Measurements from ENCODE around the gene SLC47A2. TPM values are rescaled to one million over a fixed set of nuclear protein-coding genes. Genes with fewer than 3 reads are reported as not detected.
A peak's percentile ranks its signal among the peaks of the same experiment; 100 is the strongest.

Gene SLC47A2
- total and polyA plus RNA-seq, 3 experiments from 2014 or later, result not detected

DNA sequence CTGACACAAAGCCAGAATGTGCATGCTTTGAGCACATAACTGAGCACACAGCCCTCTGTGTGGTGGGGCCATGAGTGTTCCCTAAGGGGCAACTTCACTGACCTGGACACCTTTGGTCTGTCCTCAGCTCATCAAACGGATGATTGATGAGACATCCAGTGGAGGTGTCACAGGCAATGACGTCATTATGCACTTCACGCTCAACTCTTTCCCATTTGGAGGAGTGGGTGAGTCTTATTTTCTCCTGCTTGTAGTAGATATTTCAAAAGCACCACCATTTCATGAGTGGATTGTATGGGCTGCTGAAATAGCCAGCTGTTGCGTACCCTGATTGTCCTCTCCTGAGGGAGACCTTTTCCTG, 51.6 kb downstream of the SLC47A2 start:
- DNase-seq, result no peak
- Histone ChIP-seq H3K27ac (ENCODE audit: low read depth, low read length) (no peak overlapping the region), H3K36me3 (ENCODE audit: insufficient read depth, low read length) (peaks cover 12% of the 10 kb centered on the region), H3K27me3 (ENCODE audit: insufficient read depth, low read length, poor library complexity, severe bottlenecking) (no peaks in the 10 kb centered on the region), H3K4me1 (ENCODE audit: insufficient read depth, low read length) (no peaks in the 10 kb centered on the region), H3K4me3 (ENCODE audit: low read length) (no peak overlapping the region), H3K9me3 (ENCODE audit: low read length) (no peaks in the 10 kb centered on the region)
- H3K36me3 Mint-ChIP-seq, result peaks cover 0 to 60% (median 21%) of the 10 kb centered on the region in 3 donors
- CTCF ChIA-PET, result no interaction called here
- no peaks in the 10 kb centered on the region for H3K27me3 Mint-ChIP-seq
- no peak overlapping the region for H3K4me3 Mint-ChIP-seq
- POLR2A ChIA-PET, result no interaction called here
- H3K9me3 Mint-ChIP-seq, result no peaks in the 10 kb centered on the region
- no peaks in the 10 kb centered on the region for H3K4me1 Mint-ChIP-seq
- peak overlapping the region in 1 of 8 donors; percentile 60 for H3K27ac Mint-ChIP-seq

DNA sequence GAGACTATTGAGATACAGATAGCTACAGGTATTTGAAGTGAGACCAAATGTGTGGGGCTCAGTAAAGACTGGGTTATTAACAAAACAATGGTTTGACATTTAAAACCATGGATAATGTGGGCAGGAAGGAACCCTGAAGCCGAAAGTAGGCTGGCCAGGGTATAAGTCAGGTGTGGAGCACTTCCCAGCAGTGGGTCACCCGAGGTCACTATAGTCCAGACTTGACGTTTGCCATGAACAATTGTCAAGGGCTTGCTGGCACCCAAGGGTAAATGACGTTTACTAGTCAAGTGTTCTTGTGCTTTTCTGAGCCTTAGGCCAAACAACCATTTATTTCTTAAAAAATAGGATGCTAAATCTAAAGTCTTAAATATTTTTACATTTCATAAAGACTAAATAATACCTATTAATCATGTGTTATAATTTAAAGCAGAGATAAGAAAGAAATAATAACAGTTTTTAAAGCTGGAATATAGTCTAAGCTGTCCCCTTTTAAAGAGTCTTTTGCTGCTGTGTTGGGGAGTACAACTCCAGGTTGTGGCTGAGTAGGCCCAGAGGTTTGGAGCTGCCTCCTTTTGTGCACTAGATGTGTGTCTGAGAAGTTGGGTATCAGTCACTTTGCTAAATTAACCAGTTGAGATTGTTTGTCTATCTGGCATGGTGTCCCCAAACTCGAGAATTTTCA, 52.1 kb downstream of the SLC47A2 start:
- Mint-ChIP-seq H3K27me3 (no peaks in the 10 kb centered on the region), H3K27ac (no peak overlapping the region), H3K9me3 (no peaks in the 10 kb centered on the region), H3K36me3 (peaks cover 0 to 58% (median 21%) of the 10 kb centered on the region in 3 donors), H3K4me1 (no peaks in the 10 kb centered on the region), H3K4me3 (no peak overlapping the region)
- ChIA-PET POLR2A (no interaction called here), CTCF (interaction anchor here (0.9 kb wide), 1 partner anchor 17 kb away, joined by 3 read pairs; no protein-coding TSS in a partner anchor)
- Histone ChIP-seq H3K36me3 (ENCODE audit: insufficient read depth, low read length) (peaks cover 12% of the 10 kb centered on the region), H3K27ac (ENCODE audit: low read depth, low read length) (no peak overlapping the region), H3K9me3 (ENCODE audit: low read length) (no peaks in the 10 kb centered on the region), H3K4me3 (ENCODE audit: low read length) (no peak overlapping the region), H3K4me1 (ENCODE audit: insufficient read depth, low read length) (no peaks in the 10 kb centered on the region), H3K27me3 (ENCODE audit: insufficient read depth, low read length, poor library complexity, severe bottlenecking) (no peaks in the 10 kb centered on the region)
- DNase-seq, result no peak

DNA sequence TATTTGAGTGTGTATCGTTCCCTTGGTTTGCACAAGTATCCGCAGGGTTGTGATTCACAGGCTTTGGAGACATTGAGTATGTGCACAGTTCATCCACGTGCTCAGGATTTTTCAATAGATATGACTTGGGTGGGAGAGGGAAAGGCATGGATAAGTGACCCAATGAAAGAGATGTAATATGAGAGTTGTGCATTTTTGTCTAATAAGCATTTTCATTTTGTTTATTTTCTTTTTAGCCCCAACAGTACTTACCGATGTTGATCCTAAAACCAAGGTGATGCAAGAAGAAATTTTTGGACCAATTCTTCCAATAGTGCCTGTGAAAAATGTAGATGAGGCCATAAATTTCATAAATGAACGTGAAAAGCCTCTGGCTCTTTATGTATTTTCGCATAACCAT, 53.3 kb downstream of the SLC47A2 start:
- DNase-seq, result no peak
- Histone ChIP-seq H3K27me3 (ENCODE audit: insufficient read depth, low read length, poor library complexity, severe bottlenecking) (no peaks in the 10 kb centered on the region), H3K9me3 (ENCODE audit: low read length) (no peaks in the 10 kb centered on the region), H3K4me3 (ENCODE audit: low read length) (no peak overlapping the region), H3K27ac (ENCODE audit: low read depth, low read length) (no peak overlapping the region), H3K4me1 (ENCODE audit: insufficient read depth, low read length) (no peaks in the 10 kb centered on the region), H3K36me3 (ENCODE audit: insufficient read depth, low read length) (peaks cover 12% of the 10 kb centered on the region)
- Mint-ChIP-seq H3K27me3 (no peaks in the 10 kb centered on the region), H3K9me3 (no peaks in the 10 kb centered on the region), H3K36me3 (peaks cover 0 to 63% (median 22%) of the 10 kb centered on the region in 3 donors), H3K27ac (no peak overlapping the region), H3K4me1 (no peaks in the 10 kb centered on the region), H3K4me3 (no peak overlapping the region)
- ChIA-PET CTCF (interaction anchor here (0.9 kb wide), 1 partner anchor 16 kb away, joined by 3 read pairs; no protein-coding TSS in a partner anchor), POLR2A (no interaction called here)

DNA sequence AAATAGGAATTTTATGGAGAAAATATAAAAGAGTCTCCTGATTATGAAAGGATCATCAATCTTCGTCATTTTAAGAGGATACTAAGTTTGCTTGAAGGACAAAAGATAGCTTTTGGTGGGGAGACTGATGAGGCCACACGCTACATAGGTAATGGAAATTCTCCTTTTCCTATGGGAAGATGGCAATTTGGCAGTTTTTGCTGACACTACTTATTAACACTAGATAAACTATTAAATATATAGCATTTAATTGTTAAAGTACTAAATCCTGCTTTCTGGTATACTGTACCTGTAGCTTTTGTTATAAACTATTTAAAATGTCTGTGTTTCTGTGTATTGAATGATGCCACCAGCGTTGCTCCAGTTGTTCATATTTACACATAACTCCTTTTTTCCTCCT, 55.3 kb downstream of the SLC47A2 start:
- no peak overlapping the region for H3K4me3 Mint-ChIP-seq
- H3K36me3 ChIP-seq (ENCODE audit: insufficient read depth, low read length), result peaks cover 21% of the 10 kb centered on the region
- no peaks in the 10 kb centered on the region for H3K4me1 ChIP-seq (ENCODE audit: insufficient read depth, low read length)
- H3K27me3 Mint-ChIP-seq, result no peaks in the 10 kb centered on the region
- H3K36me3 Mint-ChIP-seq, result peaks cover 0 to 77% (median 30%) of the 10 kb centered on the region in 3 donors
- no peak overlapping the region for H3K4me3 ChIP-seq (ENCODE audit: low read length)
- no peaks in the 10 kb centered on the region for H3K27me3 ChIP-seq (ENCODE audit: insufficient read depth, low read length, poor library complexity, severe bottlenecking)
- H3K9me3 ChIP-seq (ENCODE audit: low read length), result no peaks in the 10 kb centered on the region
- no peak overlapping the region for H3K27ac ChIP-seq (ENCODE audit: low read depth, low read length)
- CTCF ChIA-PET, result interaction anchor here (1.4 kb wide), 1 partner anchor 11 kb away, joined by 3 read pairs; no protein-coding TSS in a partner anchor
- H3K27ac Mint-ChIP-seq, result no peak overlapping the region
- POLR2A ChIA-PET, result no interaction called here
- H3K9me3 Mint-ChIP-seq, result no peaks in the 10 kb centered on the region
- peaks cover 0 to under 1% (median 0%) of the 10 kb centered on the region in 3 donors for H3K4me1 Mint-ChIP-seq
- DNase-seq, result no peak

DNA sequence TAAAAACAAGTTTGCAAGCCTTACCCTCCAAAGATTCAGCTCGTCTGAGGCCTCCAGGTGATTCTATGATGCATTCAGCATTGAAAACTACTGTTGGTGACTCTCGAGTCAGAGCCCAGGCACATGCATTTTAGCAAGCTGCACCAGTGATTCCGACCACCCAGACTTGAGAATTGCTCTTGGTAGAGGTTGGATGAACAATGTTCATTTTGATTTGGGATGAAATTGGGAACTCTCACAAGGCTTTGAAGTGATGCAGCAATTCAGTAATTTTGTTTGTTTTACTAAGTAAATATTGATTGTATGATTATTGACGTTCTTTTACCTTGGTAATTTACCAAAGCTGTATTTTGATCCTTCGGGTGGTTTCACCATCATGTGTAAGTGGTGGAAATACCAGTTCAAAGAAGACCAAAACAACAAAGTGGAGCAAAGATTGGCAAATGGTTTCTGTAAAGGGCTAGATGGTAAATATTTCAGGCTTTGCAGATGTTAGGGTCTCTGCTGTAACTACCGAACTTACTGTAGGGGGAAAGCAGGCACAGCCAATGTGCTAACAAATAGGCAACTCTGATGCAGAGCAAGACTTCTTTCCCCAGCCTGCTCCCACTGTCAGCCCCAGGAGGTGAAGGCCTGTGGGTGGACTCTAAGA, 56.0 kb downstream of the SLC47A2 start:
- Mint-ChIP-seq H3K4me3 (no peak overlapping the region), H3K27me3 (no peaks in the 10 kb centered on the region), H3K36me3 (peaks cover 4 to 77% (median 35%) of the 10 kb centered on the region in 3 donors), H3K27ac (peak overlapping the region in 1 of 8 donors; percentile 75), H3K4me1 (peaks cover 0 to 1% (median 0%) of the 10 kb centered on the region in 3 donors), H3K9me3 (no peaks in the 10 kb centered on the region)
- ChIA-PET CTCF (interaction anchor here (0.7 to 1.1 kb wide), 2 partner anchors 11 to 14 kb away, joined by 3 read pairs; no protein-coding TSS in a partner anchor), POLR2A (interaction anchor here (0.9 kb wide), 1 partner anchor 12 kb away, joined by 5 read pairs; the partner anchor contains the start of gene ALDH3A2)
- Histone ChIP-seq H3K9me3 (ENCODE audit: low read length) (no peaks in the 10 kb centered on the region), H3K27ac (ENCODE audit: low read depth, low read length) (no peak overlapping the region), H3K4me1 (ENCODE audit: insufficient read depth, low read length) (no peaks in the 10 kb centered on the region), H3K27me3 (ENCODE audit: insufficient read depth, low read length, poor library complexity, severe bottlenecking) (no peaks in the 10 kb centered on the region), H3K36me3 (ENCODE audit: insufficient read depth, low read length) (peaks cover 24% of the 10 kb centered on the region), H3K4me3 (ENCODE audit: low read length) (no peak overlapping the region)
- DNase-seq, result no peak

DNA sequence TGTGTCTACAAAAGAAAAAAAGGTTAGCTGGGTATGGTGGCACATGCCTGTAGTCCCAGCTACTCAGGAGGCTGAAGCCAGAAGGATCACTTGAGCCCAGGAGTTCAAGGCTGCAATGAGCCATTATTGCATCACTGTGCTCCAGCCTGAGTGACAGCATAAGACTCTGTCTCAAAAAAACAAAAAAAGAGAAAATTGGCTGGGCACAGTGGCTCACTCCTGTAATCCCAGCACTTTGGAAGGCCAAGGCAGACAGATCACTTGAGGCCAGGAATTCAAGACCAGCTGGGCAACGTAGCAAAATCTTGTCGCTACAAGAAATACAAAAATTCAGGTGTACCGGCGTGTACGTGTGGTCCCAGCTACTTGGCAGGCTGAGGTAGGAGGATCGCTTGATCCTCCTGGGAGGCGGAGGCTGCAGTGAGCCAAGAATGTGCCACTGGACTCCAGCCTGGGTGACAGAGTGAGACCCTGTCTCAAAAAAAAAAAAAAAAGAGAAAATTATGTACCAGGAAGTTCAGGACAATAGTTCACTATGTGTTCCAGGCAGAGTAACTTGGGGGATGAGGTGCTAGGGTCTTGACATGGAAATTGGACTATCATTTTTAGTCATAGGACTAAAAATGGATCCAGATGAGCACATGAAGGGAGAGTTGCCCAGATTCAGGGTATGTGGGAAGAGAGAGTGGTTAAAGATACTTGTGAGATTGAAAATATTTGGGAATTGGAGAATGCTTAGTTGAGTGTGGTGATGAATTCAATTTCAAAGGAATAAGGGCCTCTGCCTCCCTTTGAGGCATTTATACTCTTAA, 56.8 kb downstream of the SLC47A2 start:
- Mint-ChIP-seq H3K27me3 (no peaks in the 10 kb centered on the region), H3K4me3 (no peak overlapping the region), H3K36me3 (peaks cover 11 to 76% (median 41%) of the 10 kb centered on the region in 3 donors), H3K4me1 (peaks cover 0 to 1% (median 0%) of the 10 kb centered on the region in 3 donors), H3K27ac (no peak overlapping the region), H3K9me3 (no peaks in the 10 kb centered on the region)
- Histone ChIP-seq H3K9me3 (ENCODE audit: low read length) (no peaks in the 10 kb centered on the region), H3K4me1 (ENCODE audit: insufficient read depth, low read length) (no peaks in the 10 kb centered on the region), H3K27me3 (ENCODE audit: insufficient read depth, low read length, poor library complexity, severe bottlenecking) (no peaks in the 10 kb centered on the region), H3K27ac (ENCODE audit: low read depth, low read length) (no peak overlapping the region), H3K4me3 (ENCODE audit: low read length) (no peak overlapping the region), H3K36me3 (ENCODE audit: insufficient read depth, low read length) (peaks cover 24% of the 10 kb centered on the region)
- ChIA-PET CTCF (interaction anchor here (0.7 to 1.1 kb wide), 2 partner anchors 11 to 13 kb away, joined by 3 read pairs; no protein-coding TSS in a partner anchor), POLR2A (interaction anchor here (0.9 kb wide), 1 partner anchor 11 kb away, joined by 5 read pairs; the partner anchor contains the start of gene ALDH3A2)
- no peak for DNase-seq

DNA sequence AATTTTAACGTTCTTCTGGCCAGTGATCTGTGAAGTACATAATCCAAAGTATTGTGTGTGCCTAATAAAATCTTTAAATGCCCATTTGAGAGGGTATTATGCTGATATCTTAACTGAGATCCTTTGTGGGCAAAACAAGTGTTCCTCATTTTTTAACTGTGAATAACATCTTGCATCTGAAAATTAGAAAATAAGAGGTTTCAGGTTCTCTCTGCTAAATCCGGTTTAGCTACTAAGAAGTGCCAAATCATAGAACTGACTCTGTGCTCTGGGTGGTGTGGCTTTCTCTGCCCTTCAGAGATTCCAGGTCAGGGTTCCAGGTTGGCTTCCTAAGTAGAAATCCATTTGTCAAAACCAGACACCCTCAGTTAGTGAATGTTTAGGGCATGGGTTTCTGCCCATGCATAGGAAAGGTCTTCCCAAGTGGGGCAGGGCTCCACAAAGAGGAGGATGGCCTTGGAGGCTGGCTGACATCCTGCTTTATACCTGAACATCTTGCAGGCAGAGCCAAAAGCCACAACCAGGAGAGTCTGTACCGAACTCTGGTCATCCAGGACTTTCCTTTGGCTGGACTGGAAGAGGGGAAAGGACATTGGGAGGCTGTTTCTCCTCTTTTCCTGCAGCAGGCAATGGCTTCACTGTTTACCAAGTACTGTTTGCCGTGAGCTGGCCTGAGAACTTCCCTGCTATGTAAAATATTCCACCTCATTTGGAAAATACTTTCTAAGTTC, 59.4 kb downstream of the SLC47A2 start:
- Histone ChIP-seq H3K9me3 (ENCODE audit: low read length) (no peaks in the 10 kb centered on the region), H3K4me3 (ENCODE audit: low read length) (no peak overlapping the region), H3K36me3 (ENCODE audit: insufficient read depth, low read length) (peaks cover 14% of the 10 kb centered on the region), H3K27me3 (ENCODE audit: insufficient read depth, low read length, poor library complexity, severe bottlenecking) (no peaks in the 10 kb centered on the region), H3K4me1 (ENCODE audit: insufficient read depth, low read length) (no peaks in the 10 kb centered on the region), H3K27ac (ENCODE audit: low read depth, low read length) (no peak overlapping the region)
- ChIA-PET CTCF (interaction anchor here (1.5 kb wide), 1 partner anchor 17 kb away, joined by 4 read pairs; no protein-coding TSS in a partner anchor), POLR2A (no interaction called here)
- H3K4me1 Mint-ChIP-seq, result peaks cover under 1 to 3% (median 1%) of the 10 kb centered on the region in 3 donors
- no peaks in the 10 kb centered on the region for H3K9me3 Mint-ChIP-seq
- H3K27ac Mint-ChIP-seq, result peak overlapping the region in 2 of 8 donors; percentile 6 to 57
- DNase-seq, result no peak
- H3K4me3 Mint-ChIP-seq, result no peak overlapping the region
- peaks cover 15 to 73% (median 32%) of the 10 kb centered on the region in 3 donors for H3K36me3 Mint-ChIP-seq
- no peaks in the 10 kb centered on the region for H3K27me3 Mint-ChIP-seq

Data from CD8-positive, alpha-beta memory T cell (primary cell).